Upper lobe of left lung (tissue), 6 donors: ENCODE measurements around the gene MORN1. TPM values are rescaled to one million over a fixed set of nuclear protein-coding genes. Genes with fewer than 3 reads are reported as not detected.
A peak's percentile ranks its signal among the peaks of the same experiment; 100 is the strongest.

Experiments used
- ATAC-seq, 2 donors: fragments of 200-7000 bp; cut with Tn5 transposase; one replicate each; pipeline ENCODE4 v1.9.1; 2022; ENCODE audit warnings: mild to moderate bottlenecking in 2 of 2, moderate library complexity in 2 of 2; ENCODE audit not compliant: low FRiP score in 2 of 2
- DNase-seq, 2 donors: peaks; one replicate each; pipeline ENCODE4 v3.0.0-alpha.2; 2019 to 2020
- H3K27ac ChIP-seq, 4 donors: fragments of 200-600 bp; sonication (generic); one replicate each; pipeline ENCODE4 v1.5.1; 2016 to 2019
- H3K27me3 ChIP-seq, 4 donors: fragments of 200-600 bp; sonication (generic); one replicate each; pipeline ENCODE4 v1.5.1; 2017 to 2019
- H3K36me3 ChIP-seq, 4 donors: fragments of 200-600 bp; sonication (generic); one replicate each; pipeline ENCODE4 v1.5.1; 2016 to 2019
- H3K4me1 ChIP-seq, 4 donors: fragments of 200-600 bp; sonication (generic); one replicate each; pipeline ENCODE4 v1.5.1; 2018 to 2019
- H3K4me3 ChIP-seq, 4 donors: fragments of 200-600 bp; sonication (generic); one replicate each; pipeline ENCODE4 v1.5.1; 2017 to 2019; ENCODE audit warnings: mild to moderate bottlenecking in 2 of 4, moderate library complexity in 1 of 4
- H3K9me3 ChIP-seq, 4 donors: fragments of 200-600 bp; sonication (generic); one replicate each; pipeline ENCODE4 v1.5.1; 2018 to 2019
- EP300 ChIP-seq, 4 donors: sonication (generic); formaldehyde crosslinking; IDR thresholded peaks; one replicate each; pipeline ENCODE4 v1.5.1; 2017; ENCODE audit warnings: antibody characterized with exemption in 4 of 4, control low read depth in 2 of 4
- POLR2A ChIP-seq, 4 donors: fragments of 450-650 bp; IDR thresholded peaks; one replicate each; pipeline ENCODE4 v1.5.1; 2016 to 2017; ENCODE audit warnings: antibody characterized with exemption in 4 of 4, mild to moderate bottlenecking in 2 of 4
- POLR2AphosphoS5 ChIP-seq, 2 donors: sonication (generic); formaldehyde crosslinking; IDR thresholded peaks; one replicate each; pipeline ENCODE4 v1.5.1; 2017; ENCODE audit warnings: antibody characterized with exemption in 2 of 2
- WGBS, 2 donors: methylation state at CpG; one replicate each; pipeline ENCODE4 v1.1.5; 2017 to 2018; 5-methylcytosine and 5-hydroxymethylcytosine counted together
- total RNA-seq, 6 donors: library from RNA; depleted of rRNA in 4 of 6; stranded (reverse); fragments of >200 nt in 4 of 6; gene quantifications; one replicate each; pipeline versions ENCODE4 v1.1.0 to v1.2.1, GENCODE V29; 2016 to 2021
- TF ChIP-seq, protein P1 (sequence below), 6 experiments: fragments of 450-650 bp in 4 of 6; fragments of 200-600 bp in 2 of 6; sonication (generic) in 2 of 6; IDR thresholded peaks; one replicate each; pipeline ENCODE4 v1.5.1; 2016 to 2019; ENCODE audit warnings: antibody characterized with exemption in 6 of 6
- donor health status: DM: no; HTN: no; CAD: no; lungs with moderate emphysema.
- donor health status: DM: no; HTN: yes; CAD: no; lungs with severe emphysema.

MORN1 gene
- total RNA-seq, 6 donors from 2014 or later, result 8.5 to 23.4 (median 14.6) TPM

- Histone ChIP-seq H3K9me3 (no peaks in the 10 kb centered on the region), H3K4me1 (no peaks in the 10 kb centered on the region), H3K4me3 (no peak overlapping the region), H3K36me3 (peaks cover 0 to 2% (median 0%) of the 10 kb centered on the region in 4 donors), H3K27ac (no peak overlapping the region), H3K27me3 (no peaks in the 10 kb centered on the region)
- DNase-seq, result no peak
- no peak for ATAC-seq
- WGBS, 2 donors, result 99 to 100% methylated on average over 2 of the region's 2 CpGs
- TF ChIP-seq EP300 (IDR thresholded peaks at IDR 0.05) (no peak), POLR2A (IDR thresholded peaks at IDR 0.05) (no peak), POLR2AphosphoS5 (IDR thresholded peaks at IDR 0.05) (no peak)
- TF ChIP-seq, protein P1, sequence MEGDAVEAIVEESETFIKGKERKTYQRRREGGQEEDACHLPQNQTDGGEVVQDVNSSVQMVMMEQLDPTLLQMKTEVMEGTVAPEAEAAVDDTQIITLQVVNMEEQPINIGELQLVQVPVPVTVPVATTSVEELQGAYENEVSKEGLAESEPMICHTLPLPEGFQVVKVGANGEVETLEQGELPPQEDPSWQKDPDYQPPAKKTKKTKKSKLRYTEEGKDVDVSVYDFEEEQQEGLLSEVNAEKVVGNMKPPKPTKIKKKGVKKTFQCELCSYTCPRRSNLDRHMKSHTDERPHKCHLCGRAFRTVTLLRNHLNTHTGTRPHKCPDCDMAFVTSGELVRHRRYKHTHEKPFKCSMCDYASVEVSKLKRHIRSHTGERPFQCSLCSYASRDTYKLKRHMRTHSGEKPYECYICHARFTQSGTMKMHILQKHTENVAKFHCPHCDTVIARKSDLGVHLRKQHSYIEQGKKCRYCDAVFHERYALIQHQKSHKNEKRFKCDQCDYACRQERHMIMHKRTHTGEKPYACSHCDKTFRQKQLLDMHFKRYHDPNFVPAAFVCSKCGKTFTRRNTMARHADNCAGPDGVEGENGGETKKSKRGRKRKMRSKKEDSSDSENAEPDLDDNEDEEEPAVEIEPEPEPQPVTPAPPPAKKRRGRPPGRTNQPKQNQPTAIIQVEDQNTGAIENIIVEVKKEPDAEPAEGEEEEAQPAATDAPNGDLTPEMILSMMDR (IDR thresholded peaks at IDR 0.05), result no peak
Observed at GRCh38 chr1:2363847-2364513, 27.4 kb downstream of the MORN1 start.

DNA sequence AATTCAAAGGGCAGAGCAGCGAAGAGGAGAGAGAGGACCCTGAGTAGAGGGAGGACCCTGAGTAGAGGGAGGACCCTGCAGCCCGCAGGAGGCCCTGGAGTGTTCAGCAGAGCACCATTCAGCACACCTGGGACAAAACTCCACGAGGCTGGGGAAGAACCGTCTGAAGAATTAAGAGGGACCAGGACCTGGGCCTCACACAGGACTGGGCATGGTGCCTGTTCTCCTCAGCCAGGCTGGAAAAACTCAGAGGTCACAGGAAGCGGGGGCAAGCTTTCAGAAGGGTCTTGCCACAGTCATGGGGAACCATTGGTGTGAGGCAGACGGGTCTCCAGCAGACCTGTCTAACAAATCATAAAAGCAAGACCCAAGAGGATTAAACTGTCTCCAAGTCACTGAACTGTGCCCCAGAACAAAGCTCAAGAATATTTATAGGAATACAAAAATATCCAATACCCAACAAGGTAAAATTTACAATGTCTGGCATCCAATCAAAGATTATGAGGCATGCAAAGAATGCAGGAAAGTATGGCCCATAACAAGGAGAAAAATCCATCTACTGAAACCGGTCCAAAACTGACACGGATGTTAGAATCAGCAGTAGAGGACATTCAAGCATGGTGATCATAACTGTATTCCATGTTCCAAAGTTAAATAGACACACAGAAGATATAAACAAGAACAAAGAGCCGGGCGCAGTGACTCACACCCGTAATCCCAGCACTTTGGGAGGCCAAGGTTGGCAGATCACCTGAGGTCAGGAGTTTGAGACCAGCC, 30.6 kb downstream of the MORN1 start:
- Histone ChIP-seq H3K9me3 (no peaks in the 10 kb centered on the region), H3K4me3 (no peak overlapping the region), H3K27ac (no peak overlapping the region), H3K4me1 (no peaks in the 10 kb centered on the region), H3K36me3 (peaks cover 0 to 2% (median 0%) of the 10 kb centered on the region in 4 donors), H3K27me3 (no peaks in the 10 kb centered on the region)
- TF ChIP-seq POLR2AphosphoS5 (IDR thresholded peaks at IDR 0.05) (no peak), EP300 (IDR thresholded peaks at IDR 0.05) (no peak), POLR2A (IDR thresholded peaks at IDR 0.05) (no peak)
- TF ChIP-seq, protein P1 (IDR thresholded peaks at IDR 0.05), result no peak
- 55 to 73% methylated on average over 11 of the region's 11 CpGs for WGBS, 2 donors
- DNase-seq (no peak), ATAC-seq (no peak)

DNA sequence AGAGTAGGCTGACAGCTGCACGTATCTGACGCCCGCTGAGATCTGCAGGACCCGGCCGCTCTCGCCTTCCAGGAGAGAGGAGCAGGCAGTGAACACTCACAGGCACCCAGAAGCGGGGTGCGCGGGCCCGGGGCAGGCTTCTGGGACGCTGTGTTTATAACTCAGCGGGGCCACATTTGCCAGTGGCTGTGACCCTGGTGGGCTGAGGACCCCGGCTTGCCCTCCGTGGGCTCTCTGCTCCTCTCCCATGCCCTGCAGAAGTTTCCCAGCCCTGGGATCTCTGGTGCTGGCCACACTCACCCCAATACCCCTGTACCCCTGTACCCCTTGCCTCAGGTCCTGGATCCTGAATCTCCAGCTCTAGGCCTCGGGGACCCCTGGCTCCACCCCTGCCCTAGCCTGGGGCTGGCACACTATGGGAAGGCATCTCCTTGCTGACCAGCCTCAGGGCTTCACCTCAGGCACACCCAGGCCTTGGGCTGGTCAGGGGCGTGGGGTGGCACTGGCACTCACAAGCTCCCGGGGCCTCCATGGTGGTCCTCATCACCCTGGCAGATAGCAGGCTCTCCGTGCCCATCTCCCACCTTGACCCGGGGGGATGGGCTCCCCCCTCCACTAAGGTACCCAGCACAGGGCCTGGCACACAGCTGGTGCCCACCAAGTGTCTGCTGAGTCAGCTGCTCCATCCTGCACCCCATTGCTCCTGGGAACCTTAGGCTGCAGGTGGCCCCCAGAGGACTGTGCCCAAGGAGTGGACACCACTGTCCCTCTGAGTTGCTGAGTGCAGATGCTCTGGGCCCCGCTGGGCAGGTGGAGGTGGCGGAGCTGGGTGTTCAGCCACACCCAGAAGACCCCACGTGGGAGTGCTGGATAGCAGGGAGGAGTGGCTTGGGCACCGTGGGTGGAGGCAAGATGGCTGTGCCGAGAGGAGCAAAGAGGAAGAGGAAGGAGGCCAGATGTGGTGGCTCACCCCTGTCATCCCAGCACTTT, 32.4 kb downstream of the MORN1 start:
- peak in 1 of 2 donors; percentile 69 for DNase-seq
- H3K27ac ChIP-seq, result no peak overlapping the region
- ATAC-seq, result no peak
- no peaks in the 10 kb centered on the region for H3K9me3 ChIP-seq
- H3K36me3 ChIP-seq, result peaks cover 0 to 2% (median 0%) of the 10 kb centered on the region in 4 donors
- 82 to 85% methylated on average over 19 to 24 of the region's 24 CpGs for WGBS, 2 donors
- H3K27me3 ChIP-seq, result no peaks in the 10 kb centered on the region
- H3K4me3 ChIP-seq, result no peak overlapping the region
- TF ChIP-seq, protein P1 (IDR thresholded peaks at IDR 0.05), result no peak
- TF ChIP-seq EP300 (IDR thresholded peaks at IDR 0.05) (no peak), POLR2AphosphoS5 (IDR thresholded peaks at IDR 0.05) (no peak), POLR2A (IDR thresholded peaks at IDR 0.05) (no peak)
- no peaks in the 10 kb centered on the region for H3K4me1 ChIP-seq

GRCh38 chr1:2358072-2358471, 33.3 kb downstream of the MORN1 start:
- ATAC-seq, result no peak
- H3K4me1 ChIP-seq, result no peaks in the 10 kb centered on the region

More at GRCh38 chr1:2358072-2358471, 33.3 kb downstream of the MORN1 start:
- TF ChIP-seq EP300 (IDR thresholded peaks at IDR 0.05), result no peak
- TF ChIP-seq POLR2A (IDR thresholded peaks at IDR 0.05), result no peak
- TF ChIP-seq, protein P1 (IDR thresholded peaks at IDR 0.05), result no peak
- no peak for TF ChIP-seq POLR2AphosphoS5 (IDR thresholded peaks at IDR 0.05)
- DNase-seq, result no peak
- Histone ChIP-seq H3K27ac (no peak overlapping the region), H3K4me3 (no peak overlapping the region), H3K36me3 (peaks cover 0 to 2% (median 0%) of the 10 kb centered on the region in 4 donors), H3K27me3 (no peaks in the 10 kb centered on the region), H3K9me3 (no peaks in the 10 kb centered on the region)
- 92 to 95% methylated on average over 5 to 11 of the region's 13 CpGs for WGBS, 2 donors
